H9 (cell line): ENCODE data around the gene CKS2. TPM values are rescaled to one million over a fixed set of nuclear protein-coding genes. Genes with fewer than 3 reads are reported as not detected.

ENCODE experiments used
- DNase-seq: peaks from one replicate; pipeline ENCODE4 v3.0.0-alpha.2; 2017
- H2AFZ ChIP-seq: one replicate; pipeline ENCODE4 v1.6.1; 2013; ENCODE audit warnings: mild to moderate bottlenecking, low read length, control low read depth, moderate library complexity
- H2AK5ac ChIP-seq: 2 replicates; pipeline ENCODE4 v1.6.1; 2013; ENCODE audit warnings: low read length, control low read depth, mixed read lengths; ENCODE audit not compliant: insufficient read length
- H2BK120ac ChIP-seq: one replicate; pipeline ENCODE4 v1.6.1; 2013; ENCODE audit warnings: low read depth, mild to moderate bottlenecking, low read length, control low read depth, inconsistent platforms; ENCODE audit not compliant: poor library complexity, severe bottlenecking
- H2BK12ac ChIP-seq: 2 replicates; pipeline ENCODE4 v1.6.1; 2013; ENCODE audit warnings: low read length, control low read depth, mixed read lengths, low read depth; ENCODE audit not compliant: insufficient read length
- H2BK15ac ChIP-seq: 2 replicates; pipeline ENCODE4 v1.6.1; 2013; ENCODE audit warnings: low read depth, low read length, control low read depth
- H2BK20ac ChIP-seq: one replicate; pipeline ENCODE4 v1.6.1; 2013; ENCODE audit warnings: low read depth, mild to moderate bottlenecking, low read length, control low read depth, inconsistent platforms; ENCODE audit not compliant: poor library complexity, severe bottlenecking
- H2BK5ac ChIP-seq: 2 replicates; pipeline ENCODE4 v1.6.1; 2013; ENCODE audit warnings: low read length, control low read depth, mixed read lengths; ENCODE audit not compliant: insufficient read length
- H3K14ac ChIP-seq: 2 replicates; pipeline ENCODE4 v1.6.1; 2013; ENCODE audit warnings: low read length, control low read depth; ENCODE audit not compliant: insufficient read depth
- H3K18ac ChIP-seq: 2 replicates; pipeline ENCODE4 v1.6.1; 2013; ENCODE audit warnings: low read depth, mild to moderate bottlenecking, mixed read lengths, low read length, control low read depth; ENCODE audit not compliant: insufficient read length
- H3K23ac ChIP-seq: 2 replicates; pipeline ENCODE4 v1.6.1; 2013; ENCODE audit warnings: low read length, control low read depth, mixed read lengths, low read depth; ENCODE audit not compliant: insufficient read length
- H3K23me2 ChIP-seq: 2 replicates; pipeline ENCODE4 v1.6.1; 2013; ENCODE audit warnings: low read depth, mild to moderate bottlenecking, mixed read lengths, low read length, control low read depth; ENCODE audit not compliant: insufficient read length, poor library complexity, severe bottlenecking
- H3K27ac ChIP-seq: 2 replicates; pipeline ENCODE4 v1.5.1; 2013; ENCODE audit warnings: low read length, control low read depth, mixed read lengths, low read depth; ENCODE audit not compliant: insufficient read length
- H3K27me3 ChIP-seq: 2 replicates; pipeline ENCODE4 v1.6.1; 2013; ENCODE audit warnings: low read length, control low read depth, inconsistent platforms; ENCODE audit not compliant: insufficient read depth
- H3K4ac ChIP-seq: 2 replicates; pipeline ENCODE4 v1.6.1; 2013; ENCODE audit warnings: low read depth, mild to moderate bottlenecking, control low read depth, inconsistent platforms, low read length, moderate library complexity
- H3K4me1 ChIP-seq: 2 replicates; pipeline ENCODE4 v1.6.1; 2013; ENCODE audit warnings: low read length, control low read depth, inconsistent platforms; ENCODE audit not compliant: insufficient read depth
- H3K4me2 ChIP-seq: 2 replicates; pipeline ENCODE4 v1.6.1; 2013; ENCODE audit warnings: low read length, control low read depth, mixed read lengths; ENCODE audit not compliant: insufficient read length, insufficient read depth
- H3K56ac ChIP-seq: 2 replicates; pipeline ENCODE4 v1.6.1; 2013; ENCODE audit warnings: low read depth, mild to moderate bottlenecking, mixed read lengths, low read length, control low read depth; ENCODE audit not compliant: insufficient read length
- H3K79me1 ChIP-seq: 2 replicates; pipeline ENCODE4 v1.6.1; 2013; ENCODE audit warnings: low read depth, mild to moderate bottlenecking, moderate library complexity, low read length, control low read depth, inconsistent platforms; ENCODE audit not compliant: insufficient read depth, poor library complexity, severe bottlenecking
- H3K79me2 ChIP-seq: 2 replicates; pipeline ENCODE4 v1.6.1; 2013; ENCODE audit warnings: low read length, control low read depth, inconsistent platforms; ENCODE audit not compliant: insufficient read depth
- H3K9ac ChIP-seq: 2 replicates; pipeline ENCODE4 v1.6.1; 2013; ENCODE audit warnings: low read length, control low read depth, mixed read lengths; ENCODE audit not compliant: insufficient read length; ENCODE audit errors: extremely low read depth
- H3K9me3 ChIP-seq: one replicate; pipeline ENCODE4 v1.6.1; 2013; ENCODE audit warnings: low read depth, low read length, inconsistent platforms; ENCODE audit not compliant: control insufficient read depth
- H3T11ph ChIP-seq: one replicate; pipeline ENCODE4 v1.6.1; 2013; ENCODE audit warnings: mild to moderate bottlenecking, low read length, control low read depth, inconsistent platforms
- H4K20me1 ChIP-seq: one replicate; pipeline ENCODE4 v1.6.1; 2013; ENCODE audit not compliant: control insufficient read depth, insufficient read length, insufficient read depth
- H4K5ac ChIP-seq: 2 replicates; pipeline ENCODE4 v1.6.1; 2013; ENCODE audit warnings: low read depth, mild to moderate bottlenecking, mixed read lengths, low read length, control low read depth; ENCODE audit not compliant: insufficient read length
- H4K8ac ChIP-seq: replicated peaks from 2 replicates; pipeline ENCODE4 v1.6.1; 2013; ENCODE audit warnings: low read length, control low read depth, mixed read lengths, low read depth; ENCODE audit not compliant: insufficient read length
- H4K91ac ChIP-seq: 2 replicates; pipeline ENCODE4 v1.6.1; 2013; ENCODE audit warnings: low read depth, mild to moderate bottlenecking, moderate library complexity, mixed read lengths, low read length, control low read depth; ENCODE audit not compliant: insufficient read length
- H3K27ac Mint-ChIP-seq, 3 experiments: 2 replicates in 2 of 3; 3 replicates in 1 of 3; pipeline ENCODE4 v1.8.0; 2020 to 2021; ENCODE audit warnings: mixed read lengths in 3 of 3, mild to moderate bottlenecking in 1 of 3, moderate library complexity in 1 of 3
- H3K27me3 Mint-ChIP-seq: 2 replicates; pipeline ENCODE4 v1.8.0; 2021; ENCODE audit warnings: low read depth, mild to moderate bottlenecking, moderate library complexity, mixed read lengths
- H3K36me3 Mint-ChIP-seq, 3 experiments: 2 replicates in 2 of 3; 3 replicates in 1 of 3; pipeline ENCODE4 v1.8.0; 2020 to 2021; ENCODE audit warnings: low read depth in 3 of 3, mixed read lengths in 3 of 3; ENCODE audit not compliant: insufficient read depth in 1 of 3
- H3K4me1 Mint-ChIP-seq, 2 experiments: 2 replicates each; pipeline ENCODE4 v1.8.0; 2020; ENCODE audit warnings: mixed read lengths in 2 of 2
- H3K4me3 Mint-ChIP-seq, 2 experiments: 2 replicates in 1 of 2; 3 replicates in 1 of 2; pipeline ENCODE4 v1.8.0; 2020 to 2021; ENCODE audit warnings: mild to moderate bottlenecking in 2 of 2, mixed read lengths in 2 of 2, moderate library complexity in 1 of 2
- H3K9me3 Mint-ChIP-seq, 2 experiments: 2 replicates in 1 of 2; 3 replicates in 1 of 2; pipeline ENCODE4 v1.8.0; 2020; ENCODE audit warnings: mild to moderate bottlenecking in 2 of 2, mixed read lengths in 2 of 2, moderate library complexity in 1 of 2
- WGBS: extraction: QIAGEN DNeasy Blood & Tissue Kit; methylation state at CpG from one replicate; pipeline ENCODE4 v1.1.7; 2013; ENCODE audit warnings: missing lambda C conversion rate, low lambda C conversion rate, mixed read lengths; ENCODE audit not compliant: insufficient read length; ENCODE audit errors: extremely low coverage; 5-methylcytosine and 5-hydroxymethylcytosine counted together
- total RNA-seq: library from RNA; stranded (reverse); gene quantifications from 2 replicates; pipeline ENCODE4 v1.2.1, GENCODE V29; 2021
- TF ChIP-seq, protein P1 (sequence below): fragments of 200-600 bp; sonication (generic); conservative IDR thresholded peaks from 3 replicates; pipeline ENCODE4 v1.8.0; 2021; ENCODE audit warnings: antibody characterized with exemption, mild to moderate bottlenecking

The CKS2 gene
- total RNA-seq, 1 experiment from 2014 or later, result 211 TPM

DNA sequence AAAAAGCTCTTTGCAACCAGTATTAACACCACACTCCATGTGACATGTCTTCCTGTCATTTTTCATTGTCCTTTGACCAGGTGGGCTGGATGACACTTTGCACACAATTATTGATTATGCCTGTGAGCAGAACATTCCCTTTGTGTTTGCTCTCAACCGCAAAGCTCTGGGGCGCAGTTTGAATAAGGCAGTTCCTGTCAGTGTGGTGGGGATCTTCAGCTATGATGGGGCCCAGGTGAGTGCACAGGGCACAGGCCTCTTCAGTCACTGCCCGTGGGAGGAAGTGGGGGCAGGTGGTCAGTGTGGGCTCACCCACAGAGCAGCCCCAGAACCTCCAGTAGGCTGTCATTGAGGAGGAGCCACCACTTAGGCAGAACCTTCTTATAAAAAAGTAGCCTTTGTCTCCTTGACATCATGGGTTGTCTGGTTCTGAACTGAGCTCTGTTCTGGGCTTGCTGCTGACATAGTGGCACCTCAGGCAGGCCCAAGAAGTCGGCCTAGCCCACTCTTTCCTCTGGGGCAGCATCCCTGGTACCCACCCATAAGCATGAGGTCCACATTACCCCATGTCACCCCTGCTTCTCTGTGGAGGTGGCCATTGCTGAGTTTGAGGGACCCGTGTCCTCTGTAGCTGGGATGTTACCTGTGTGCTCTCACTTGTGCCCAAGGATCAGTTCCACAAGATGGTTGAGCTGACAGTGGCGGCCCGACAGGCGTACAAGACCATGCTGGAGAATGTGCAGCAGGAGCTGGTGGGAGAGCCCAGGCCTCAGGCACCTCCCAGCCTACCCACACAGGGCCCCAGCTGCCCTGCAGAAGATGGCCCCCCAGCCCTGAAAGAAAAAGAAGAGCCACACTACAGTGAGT is 46.6 kb downstream of the CKS2 start:
- Mint-ChIP-seq H3K9me3 (no peaks in the 10 kb centered on the region), H3K27me3 (no peaks in the 10 kb centered on the region), H3K4me3 (no peak overlapping the region), H3K4me1 (no peaks in the 10 kb centered on the region), H3K27ac (no peak overlapping the region; a peak in 2 of 7 replicates), H3K36me3 (peaks cover 40 to 97% (median 96%) of the 10 kb centered on the region in 3 experiments; a peak in 6 of 7 replicates)
- no peak overlapping the region for H3K18ac ChIP-seq
- H3K9ac ChIP-seq, result no peak overlapping the region
- no peak overlapping the region for H3T11ph ChIP-seq
- no peaks in the 10 kb centered on the region for H3K9me3 ChIP-seq
- TF ChIP-seq, protein P1, sequence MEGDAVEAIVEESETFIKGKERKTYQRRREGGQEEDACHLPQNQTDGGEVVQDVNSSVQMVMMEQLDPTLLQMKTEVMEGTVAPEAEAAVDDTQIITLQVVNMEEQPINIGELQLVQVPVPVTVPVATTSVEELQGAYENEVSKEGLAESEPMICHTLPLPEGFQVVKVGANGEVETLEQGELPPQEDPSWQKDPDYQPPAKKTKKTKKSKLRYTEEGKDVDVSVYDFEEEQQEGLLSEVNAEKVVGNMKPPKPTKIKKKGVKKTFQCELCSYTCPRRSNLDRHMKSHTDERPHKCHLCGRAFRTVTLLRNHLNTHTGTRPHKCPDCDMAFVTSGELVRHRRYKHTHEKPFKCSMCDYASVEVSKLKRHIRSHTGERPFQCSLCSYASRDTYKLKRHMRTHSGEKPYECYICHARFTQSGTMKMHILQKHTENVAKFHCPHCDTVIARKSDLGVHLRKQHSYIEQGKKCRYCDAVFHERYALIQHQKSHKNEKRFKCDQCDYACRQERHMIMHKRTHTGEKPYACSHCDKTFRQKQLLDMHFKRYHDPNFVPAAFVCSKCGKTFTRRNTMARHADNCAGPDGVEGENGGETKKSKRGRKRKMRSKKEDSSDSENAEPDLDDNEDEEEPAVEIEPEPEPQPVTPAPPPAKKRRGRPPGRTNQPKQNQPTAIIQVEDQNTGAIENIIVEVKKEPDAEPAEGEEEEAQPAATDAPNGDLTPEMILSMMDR, result no peak
- H3K4ac ChIP-seq, result no peak overlapping the region
- H3K14ac ChIP-seq, result no peak overlapping the region; the same call in 1 of the 2 replicates
- no peaks in the 10 kb centered on the region for H3K4me1 ChIP-seq
- H4K20me1 ChIP-seq, result no peaks in the 10 kb centered on the region
- no peak overlapping the region for H3K23ac ChIP-seq
- no CpG with 5 or more reads among the region's 8 CpGs for WGBS
- no peak overlapping the region for H4K5ac ChIP-seq
- H3K4me2 ChIP-seq, result no peak overlapping the region
- no peaks in the 10 kb centered on the region for H3K79me1 ChIP-seq
- H2AK5ac ChIP-seq, result no peak overlapping the region
- H3K56ac ChIP-seq, result no peak overlapping the region
- H2BK15ac ChIP-seq, result no peak overlapping the region
- no peak for DNase-seq
- H2AFZ ChIP-seq, result no peak overlapping the region
- no peak overlapping the region for H4K91ac ChIP-seq
- H2BK5ac ChIP-seq, result no peak overlapping the region
- no peak overlapping the region for H2BK120ac ChIP-seq
- H3K79me2 ChIP-seq, result no peaks in the 10 kb centered on the region
- H2BK20ac ChIP-seq, result no peak overlapping the region
- H3K27me3 ChIP-seq, result no peaks in the 10 kb centered on the region
- no peak overlapping the region for H2BK12ac ChIP-seq
- H3K23me2 ChIP-seq, result no peaks in the 10 kb centered on the region
- no peak overlapping the region for H4K8ac ChIP-seq
- H3K27ac ChIP-seq, result no peak overlapping the region
